ENCODE measurements around the gene ATP6V0A4.

DNA sequence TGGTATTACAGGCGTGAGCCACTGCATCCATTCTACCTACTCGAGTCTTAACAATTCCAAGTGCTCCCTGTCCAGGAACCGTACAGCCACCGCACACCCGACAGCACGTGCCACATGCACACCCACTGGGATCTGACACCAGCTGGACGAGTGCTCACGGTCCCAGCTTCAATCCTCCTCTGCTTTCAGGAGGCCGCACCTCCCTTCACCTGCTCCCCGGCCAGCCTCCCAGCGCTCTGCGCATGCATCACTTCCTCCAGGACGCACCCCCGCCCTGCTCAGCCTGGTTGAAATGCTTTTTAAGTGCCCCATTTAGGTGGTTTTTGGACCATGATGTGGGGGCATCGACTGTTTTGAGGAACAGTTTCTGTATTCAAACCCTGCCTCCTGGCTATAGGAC, 47.5 kb downstream of the ATP6V0A4 start:
- TF ChIP-seq, protein P1, sequence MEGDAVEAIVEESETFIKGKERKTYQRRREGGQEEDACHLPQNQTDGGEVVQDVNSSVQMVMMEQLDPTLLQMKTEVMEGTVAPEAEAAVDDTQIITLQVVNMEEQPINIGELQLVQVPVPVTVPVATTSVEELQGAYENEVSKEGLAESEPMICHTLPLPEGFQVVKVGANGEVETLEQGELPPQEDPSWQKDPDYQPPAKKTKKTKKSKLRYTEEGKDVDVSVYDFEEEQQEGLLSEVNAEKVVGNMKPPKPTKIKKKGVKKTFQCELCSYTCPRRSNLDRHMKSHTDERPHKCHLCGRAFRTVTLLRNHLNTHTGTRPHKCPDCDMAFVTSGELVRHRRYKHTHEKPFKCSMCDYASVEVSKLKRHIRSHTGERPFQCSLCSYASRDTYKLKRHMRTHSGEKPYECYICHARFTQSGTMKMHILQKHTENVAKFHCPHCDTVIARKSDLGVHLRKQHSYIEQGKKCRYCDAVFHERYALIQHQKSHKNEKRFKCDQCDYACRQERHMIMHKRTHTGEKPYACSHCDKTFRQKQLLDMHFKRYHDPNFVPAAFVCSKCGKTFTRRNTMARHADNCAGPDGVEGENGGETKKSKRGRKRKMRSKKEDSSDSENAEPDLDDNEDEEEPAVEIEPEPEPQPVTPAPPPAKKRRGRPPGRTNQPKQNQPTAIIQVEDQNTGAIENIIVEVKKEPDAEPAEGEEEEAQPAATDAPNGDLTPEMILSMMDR (IDR thresholded peaks at IDR 0.05) = no peak
- TF ChIP-seq POLR2A (IDR thresholded peaks at IDR 0.05) = no peak

All from tibial nerve (tissue), 3 donors.